GM18511 (cell line): Measurements from ENCODE around the gene C2CD5.
"Not testable (repeated sequence)": the region's sequence is repeated elsewhere in the genome, so short reads cannot be mapped to it uniquely, and the experiment has no call there.

ENCODE experiments used
- ATAC-seq: cut with Tn5 transposase; IDR thresholded peaks from one replicate; pipeline ENCODE4 v1.9.1; 2021; ENCODE audit warnings: mild to moderate bottlenecking, moderate library complexity; ENCODE audit not compliant: unreplicated experiment

C2CD5 gene

GRCh38 chr12:22536971-22537544 lies 7.3 kb downstream of the C2CD5 start:
- ATAC-seq, result no peak

GRCh38 chr12:22536346-22536945 lies 7.9 kb downstream of the C2CD5 start:
- ATAC-seq, result no peak

- ATAC-seq, result no peak
These were observed 8.9 kb downstream of the C2CD5 start for GRCh38 chr12:22535478-22535877.

GRCh38 chr12:22535038-22535437 lies 9.3 kb downstream of the C2CD5 start:
- no peak for ATAC-seq

GRCh38 chr12:22533155-22533554 lies 11.2 kb downstream of the C2CD5 start:
- ATAC-seq, result no peak

GRCh38 chr12:22532317-22532716 lies 12.0 kb downstream of the C2CD5 start:
- ATAC-seq, result no peak

GRCh38 chr12:22531205-22531604 lies 13.1 kb downstream of the C2CD5 start:
- no peak for ATAC-seq

GRCh38 chr12:22529281-22530060 lies 14.9 kb downstream of the C2CD5 start:
- ATAC-seq, result peak; percentile 87

- ATAC-seq, result no peak
These were observed 16.3 kb downstream of the C2CD5 start for GRCh38 chr12:22527999-22528398.

GRCh38 chr12:22526836-22527235 lies 17.5 kb downstream of the C2CD5 start:
- ATAC-seq, result no peak

GRCh38 chr12:22525426-22525825 lies 18.9 kb downstream of the C2CD5 start:
- no peak for ATAC-seq

- no peak for ATAC-seq
These were observed 25.3 kb downstream of the C2CD5 start for GRCh38 chr12:22518998-22519397.

- ATAC-seq, result no peak
These were observed 26.2 kb downstream of the C2CD5 start for GRCh38 chr12:22518060-22518719.

GRCh38 chr12:22514875-22515274 lies 29.5 kb downstream of the C2CD5 start:
- no peak for ATAC-seq

GRCh38 chr12:22505826-22506225 lies 38.5 kb downstream of the C2CD5 start:
- ATAC-seq, result no peak

GRCh38 chr12:22500100-22500499 lies 44.2 kb downstream of the C2CD5 start:
- no peak for ATAC-seq

- no peak for ATAC-seq
These were observed 44.9 kb downstream of the C2CD5 start for GRCh38 chr12:22499445-22499844.

- ATAC-seq, result no peak
These were observed 50.0 kb downstream of the C2CD5 start for GRCh38 chr12:22494319-22494718.

- no peak for ATAC-seq
These were observed 53.3 kb downstream of the C2CD5 start for GRCh38 chr12:22491034-22491433.

- ATAC-seq, result no peak
These were observed 55.9 kb downstream of the C2CD5 start for GRCh38 chr12:22488478-22488877.

- ATAC-seq, result not testable (repeated sequence)
These were observed 56.7 kb downstream of the C2CD5 start for GRCh38 chr12:22487683-22488082.
